A549 (cell line): ENCODE data around the gene BICDL1. TPM values are rescaled to one million over a fixed set of nuclear protein-coding genes. Genes with fewer than 3 reads are reported as not detected.

Source experiments
- ATAC-seq, 2 experiments: fragments of 200-7000 bp in 1 of 2; fragments of >200 bp in 1 of 2; cut with Nextera tagmentation in 1 of 2; cut with Tn5 transposase in 1 of 2; 3 replicates each; pipeline versions ENCODE4 v1.8.0 to v1.9.1; 2018 to 2020; ENCODE audit warnings: mild to moderate bottlenecking in 1 of 2, moderate library complexity in 1 of 2
- CTCF ChIA-PET: fragments of 300-600 bp; sonication (Branson Sonifier 250); formaldehyde crosslinking; extraction: SDS; loops from one replicate; lab custom pipeline; 2021; ENCODE audit warnings: antibody characterized with exemption, inconsistent platforms; lab: Yijun Ruan, JAX
- POLR2A ChIA-PET: fragments of 350-600 bp; formaldehyde crosslinking; extraction: SDS; loops from one replicate; lab custom pipeline; 2021; ENCODE audit warnings: antibody characterized with exemption, inconsistent platforms; lab: Yijun Ruan, JAX
- DNase-seq, 2 experiments: peaks; one replicate each; pipeline versions ENCODE4 v3.0.0 to v3.0.0-alpha.2; 2011 to 2016; ENCODE audit warnings: low read depth in 1 of 2, low spot score in 1 of 2
- FAIRE-seq: peaks from 2 replicates; lab custom pipeline; 2011; peaks lifted over from hg19 to GRCh38; lab: Jason Lieb, UNC
- H3K27ac ChIP-seq, 2 experiments: fragments of >200 bp; sonication (Bioruptor Twin); formaldehyde crosslinking; 3 replicates each; pipeline ENCODE4 v1.5.1; 2016 to 2017
- H3K4me1 ChIP-seq: fragments of >200 bp; sonication (Bioruptor Twin); formaldehyde crosslinking; 3 replicates; pipeline ENCODE4 v1.6.1; 2016
- H3K4me2 ChIP-seq: fragments of >200 bp; sonication (Bioruptor Twin); formaldehyde crosslinking; 3 replicates; pipeline ENCODE4 v1.6.1; 2016
- H3K4me3 ChIP-seq: fragments of >200 bp; sonication (Bioruptor Twin); formaldehyde crosslinking; 3 replicates; pipeline ENCODE4 v1.5.1; 2016
- H3K9me3 ChIP-seq: fragments of >200 bp; sonication (Bioruptor Twin); formaldehyde crosslinking; 3 replicates; pipeline ENCODE4 v1.6.1; 2016
- CBX8 ChIP-seq: fragments of 200-600 bp; sonication (generic); IDR thresholded peaks from 2 replicates; pipeline ENCODE4 v1.6.1; 2016
- CHD2 ChIP-seq: fragments of 150-350 bp; IDR thresholded peaks from 2 replicates; pipeline ENCODE4 v1.6.1; 2014; ENCODE audit warnings: low read length; ENCODE audit not compliant: partially characterized antibody
- EP300 ChIP-seq, 2 experiments: fragments of >200 bp; sonication (Bioruptor Twin); formaldehyde crosslinking; IDR thresholded peaks; 2 replicates in 1 of 2; 3 replicates in 1 of 2; pipeline ENCODE4 v1.6.1; 2016 to 2017
- ESRRA ChIP-seq: fragments of 150-350 bp; IDR thresholded peaks from 2 replicates; pipeline ENCODE4 v1.6.1; 2014; ENCODE audit warnings: mild to moderate bottlenecking, low read length, borderline replicate concordance
- FOSB ChIP-seq: fragments of 250-450 bp; sonication (Bioruptor Pico); IDR thresholded peaks from 2 replicates; pipeline ENCODE4 v1.5.0; 2020; ENCODE audit warnings: mild to moderate bottlenecking, moderate library complexity
- GATA3 ChIP-seq: IDR thresholded peaks from 2 replicates; pipeline ENCODE4 v1.6.1; 2012; ENCODE audit warnings: borderline replicate concordance
- HDAC2 ChIP-seq: fragments of 200-600 bp; sonication (generic); IDR thresholded peaks from 2 replicates; pipeline ENCODE4 v1.6.1; 2016
- HEYL ChIP-seq: fragments of 250-450 bp; sonication (Bioruptor Pico); IDR thresholded peaks from 2 replicates; pipeline ENCODE4 v1.8.0; 2021; ENCODE audit warnings: mild to moderate bottlenecking, moderate library complexity
- HOXB13 ChIP-seq: fragments of 250-450 bp; sonication (Bioruptor Pico); IDR thresholded peaks from 2 replicates; pipeline ENCODE4 v1.5.0; 2020; ENCODE audit warnings: low read depth, mild to moderate bottlenecking, moderate library complexity
- JUNB ChIP-seq: fragments of >200 bp; sonication (Bioruptor Twin); formaldehyde crosslinking; IDR thresholded peaks from 2 replicates; pipeline ENCODE4 v1.6.1; 2016
- MAZ ChIP-seq: fragments of 150-350 bp; IDR thresholded peaks from 2 replicates; pipeline ENCODE4 v1.6.1; 2014; ENCODE audit warnings: antibody characterized with exemption, low read depth, low read length, borderline replicate concordance
- NPAS2 ChIP-seq: fragments of 250-450 bp; sonication (Bioruptor Pico); IDR thresholded peaks from 2 replicates; pipeline ENCODE4 v1.8.0; 2022; ENCODE audit warnings: mild to moderate bottlenecking, moderate library complexity, borderline replicate concordance
- NR3C1 ChIP-seq: fragments of >200 bp; sonication (Bioruptor Twin); formaldehyde crosslinking; IDR thresholded peaks from 3 replicates; pipeline ENCODE4 v1.6.1; 2017
- PHF8 ChIP-seq: fragments of 200-600 bp; sonication (generic); IDR thresholded peaks from 2 replicates; pipeline ENCODE4 v1.6.1; 2016; ENCODE audit warnings: low read depth, mild to moderate bottlenecking, antibody characterized with exemption, moderate library complexity, borderline replicate concordance
- RNF2 ChIP-seq: fragments of 200-600 bp; sonication (generic); IDR thresholded peaks from 2 replicates; pipeline ENCODE4 v1.6.1; 2016; ENCODE audit warnings: low read depth, mild to moderate bottlenecking, antibody characterized with exemption, moderate library complexity, borderline replicate concordance
- TFCP2L1 ChIP-seq: fragments of 250-450 bp; sonication (Bioruptor Pico); IDR thresholded peaks from 2 replicates; pipeline ENCODE4 v1.5.0; 2021; ENCODE audit warnings: mild to moderate bottlenecking
- TP53 ChIP-seq: fragments of 250-450 bp; sonication (Bioruptor Pico); IDR thresholded peaks from 2 replicates; pipeline ENCODE4 v1.5.0; 2021; ENCODE audit warnings: mild to moderate bottlenecking, moderate library complexity
- ZC3H11A ChIP-seq: fragments of 450-650 bp; IDR thresholded peaks from 2 replicates; pipeline ENCODE4 v1.6.1; 2014; ENCODE audit warnings: antibody characterized with exemption, mild to moderate bottlenecking
- ZSCAN20 ChIP-seq: fragments of 250-450 bp; sonication (Bioruptor Pico); IDR thresholded peaks from 2 replicates; pipeline ENCODE4 v1.8.0; 2022; ENCODE audit warnings: mild to moderate bottlenecking, moderate library complexity
- WGBS: methylation state at CpG from one replicate; pipeline ENCODE4 v1.1.6; 2017; ENCODE audit errors: missing lambda C conversion rate; 5-methylcytosine and 5-hydroxymethylcytosine counted together
- polyA plus RNA-seq, 4 experiments: library from polyadenylated mRNA; depleted of rRNA in 3 of 4; stranded (reverse); fragments of >200 nt; fragmentation: RNase III in 1 of 4; extraction: RNeasy Plus Mini Kit Qiagen cat#74134 plus additional on column Dnase treatment in 1 of 4; gene quantifications; 2 replicates in 3 of 4; 3 replicates in 1 of 4; pipeline ENCODE4 v1.2.3, GENCODE V29; 2011 to 2017
- TF ChIP-seq, protein P1 (sequence below): fragments of >200 bp; sonication (Bioruptor Twin); formaldehyde crosslinking; IDR thresholded peaks from 3 replicates; pipeline ENCODE4 v1.6.1; 2016
- TF ChIP-seq, protein P2 (sequence below): fragments of 450-650 bp; IDR thresholded peaks from 2 replicates; pipeline ENCODE4 v1.6.1; 2014; ENCODE audit warnings: antibody characterized with exemption
- TF ChIP-seq, protein P3 (sequence below): fragments of >200 bp; sonication (Bioruptor Twin); formaldehyde crosslinking; IDR thresholded peaks from 2 replicates; pipeline ENCODE4 v1.6.1; 2016

Gene BICDL1
- polyA plus RNA-seq, 2 of the 4 experiments (the other 2 are of a cell fraction): 3.8 to 4.5 TPM

DNA sequence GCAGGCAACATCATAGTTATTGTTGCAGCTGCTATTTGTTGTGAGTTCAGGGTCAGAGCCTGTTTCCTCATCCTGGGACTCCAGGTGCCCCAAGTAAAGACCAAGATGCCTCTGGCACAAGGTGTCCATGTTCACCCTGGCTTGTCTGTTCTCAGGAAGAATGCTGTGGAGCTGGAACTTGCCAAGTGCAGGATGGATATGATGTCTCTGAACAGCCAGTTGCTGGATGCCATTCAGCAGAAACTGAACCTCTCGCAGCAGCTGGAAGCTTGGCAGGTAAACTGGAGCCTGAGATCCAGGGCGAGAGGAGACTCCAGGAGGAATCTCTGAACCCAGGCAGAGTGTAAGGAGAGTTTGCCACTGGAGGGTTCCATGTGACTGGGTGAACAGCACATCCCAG lies 100.8 kb downstream of the BICDL1 start:
- Histone ChIP-seq H3K4me2 (no peak overlapping the region), H3K27ac (no peak overlapping the region), H3K4me1 (peaks cover 17% of the 10 kb centered on the region), H3K9me3 (no peaks in the 10 kb centered on the region), H3K4me3 (no peak overlapping the region)
- TF ChIP-seq NPAS2 (no peak), CHD2 (no peak), JUNB (no peak), TFCP2L1 (CRISPR knock-in tag) (no peak), ZC3H11A (no peak), RNF2 (no peak)
- WGBS: 94% methylated on average over 2 of the region's 2 CpGs
- ChIA-PET CTCF (no interaction called here), POLR2A (no interaction called here)
- DNase-seq (no peak), ATAC-seq (no peak), FAIRE-seq (no peak)

DNA sequence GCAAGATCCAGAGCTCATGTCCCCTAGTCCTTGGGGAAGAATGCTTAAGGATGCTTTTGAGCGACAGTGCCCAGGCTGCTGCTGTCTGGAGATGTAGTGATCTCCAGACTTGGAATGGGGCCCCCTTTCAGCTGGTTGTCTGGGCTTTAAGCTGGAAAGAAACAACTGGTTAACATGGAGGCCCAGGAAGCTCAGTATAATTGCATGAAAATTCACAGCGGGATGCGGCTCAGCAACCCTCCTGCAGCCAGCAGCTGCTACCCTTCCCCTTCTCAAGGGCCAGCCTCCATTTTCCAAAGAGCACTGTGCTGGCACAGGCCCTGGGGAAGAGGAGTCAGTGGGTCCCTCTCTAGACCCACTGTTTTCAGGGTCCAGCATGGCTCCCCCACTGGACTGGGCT lies 101.2 kb downstream of the BICDL1 start:
- Histone ChIP-seq H3K4me2 (no peak overlapping the region), H3K4me1 (peaks cover 17% of the 10 kb centered on the region), H3K4me3 (no peak overlapping the region), H3K9me3 (no peaks in the 10 kb centered on the region), H3K27ac (no peak overlapping the region)
- TF ChIP-seq HEYL (CRISPR knock-in tag) (no peak), EP300 (IDR thresholded peaks at IDR 0.05) (no peak)
- TF ChIP-seq, protein P1, sequence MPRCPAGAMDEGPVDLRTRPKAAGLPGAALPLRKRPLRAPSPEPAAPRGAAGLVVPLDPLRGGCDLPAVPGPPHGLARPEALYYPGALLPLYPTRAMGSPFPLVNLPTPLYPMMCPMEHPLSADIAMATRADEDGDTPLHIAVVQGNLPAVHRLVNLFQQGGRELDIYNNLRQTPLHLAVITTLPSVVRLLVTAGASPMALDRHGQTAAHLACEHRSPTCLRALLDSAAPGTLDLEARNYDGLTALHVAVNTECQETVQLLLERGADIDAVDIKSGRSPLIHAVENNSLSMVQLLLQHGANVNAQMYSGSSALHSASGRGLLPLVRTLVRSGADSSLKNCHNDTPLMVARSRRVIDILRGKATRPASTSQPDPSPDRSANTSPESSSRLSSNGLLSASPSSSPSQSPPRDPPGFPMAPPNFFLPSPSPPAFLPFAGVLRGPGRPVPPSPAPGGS: no peak
- TF ChIP-seq, protein P2, sequence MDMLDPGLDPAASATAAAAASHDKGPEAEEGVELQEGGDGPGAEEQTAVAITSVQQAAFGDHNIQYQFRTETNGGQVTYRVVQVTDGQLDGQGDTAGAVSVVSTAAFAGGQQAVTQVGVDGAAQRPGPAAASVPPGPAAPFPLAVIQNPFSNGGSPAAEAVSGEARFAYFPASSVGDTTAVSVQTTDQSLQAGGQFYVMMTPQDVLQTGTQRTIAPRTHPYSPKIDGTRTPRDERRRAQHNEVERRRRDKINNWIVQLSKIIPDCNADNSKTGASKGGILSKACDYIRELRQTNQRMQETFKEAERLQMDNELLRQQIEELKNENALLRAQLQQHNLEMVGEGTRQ: no peak
- ATAC-seq (no peak), DNase-seq (no peak), FAIRE-seq (no peak)
- ChIA-PET POLR2A (no interaction called here), CTCF (no interaction called here)
- 100% methylated on average over 3 of the region's 3 CpGs for WGBS

DNA sequence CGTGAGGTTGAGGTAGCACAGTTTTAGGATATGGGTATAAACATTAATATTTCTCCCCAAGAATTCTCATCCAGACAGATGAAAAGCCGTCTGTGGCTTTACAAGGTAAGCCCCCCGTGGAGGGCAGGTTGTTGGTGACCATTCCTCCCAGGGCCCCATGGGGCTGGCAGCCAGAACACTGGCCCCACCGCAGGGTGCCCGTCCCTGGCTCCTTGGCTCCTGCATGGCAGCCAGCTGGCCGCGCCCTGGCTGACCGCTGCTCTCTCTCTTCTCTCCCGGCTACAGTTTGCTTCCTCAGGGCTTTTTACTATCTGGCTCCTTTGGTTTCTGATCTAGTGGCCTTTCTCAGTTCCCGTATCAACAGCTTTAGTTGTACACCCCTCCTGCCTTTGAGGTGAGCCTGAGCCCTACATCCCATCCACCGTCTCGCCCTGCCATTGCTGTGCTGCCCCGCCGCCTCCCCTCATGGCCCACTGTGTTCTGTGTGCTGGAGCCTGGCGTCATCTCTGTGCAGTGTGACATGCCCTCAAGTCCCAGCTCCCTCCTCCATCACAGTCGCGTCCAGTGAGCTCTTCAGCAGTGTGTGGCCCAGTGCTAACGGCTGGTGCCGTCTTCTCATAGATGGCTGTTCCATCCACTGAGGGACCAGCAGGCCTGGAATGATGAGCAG lies 101.7 kb downstream of the BICDL1 start:
- no peak overlapping the region for H3K4me2 ChIP-seq
- TF ChIP-seq FOSB (CRISPR knock-in tag): no peak
- TF ChIP-seq TP53: no peak
- no peak for TF ChIP-seq HOXB13 (CRISPR knock-in tag)
- TF ChIP-seq, protein P3, sequence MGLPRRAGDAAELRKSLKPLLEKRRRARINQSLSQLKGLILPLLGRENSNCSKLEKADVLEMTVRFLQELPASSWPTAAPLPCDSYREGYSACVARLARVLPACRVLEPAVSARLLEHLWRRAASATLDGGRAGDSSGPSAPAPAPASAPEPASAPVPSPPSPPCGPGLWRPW: no peak
- no peak for TF ChIP-seq ESRRA
- no peak for TF ChIP-seq GATA3
- no peak for TF ChIP-seq NR3C1
- no peak for TF ChIP-seq HDAC2
- TF ChIP-seq ZC3H11A: no peak
- TF ChIP-seq JUNB: no peak
- TF ChIP-seq HEYL (CRISPR knock-in tag): no peak
- TF ChIP-seq ZSCAN20 (CRISPR knock-in tag): no peak
- TF ChIP-seq CBX8: no peak
- TF ChIP-seq MAZ: no peak
- TF ChIP-seq PHF8: no peak
- peaks cover 16% of the 10 kb centered on the region for H3K4me1 ChIP-seq
- CTCF ChIA-PET: no interaction called here
- no peak overlapping the region for H3K27ac ChIP-seq
- H3K9me3 ChIP-seq: no peaks in the 10 kb centered on the region
- ATAC-seq (no peak), DNase-seq (no peak), FAIRE-seq (no peak)
- WGBS: 91% methylated on average over 19 of the region's 19 CpGs
- POLR2A ChIA-PET: no interaction called here
- no peak overlapping the region for H3K4me3 ChIP-seq
